Endometrial microvascular endothelial cells (primary cell): ENCODE results near the gene PBX3. TPM values are rescaled to one million over a fixed set of nuclear protein-coding genes. Genes with fewer than 3 reads are reported as not detected.

ENCODE experiments used
- in situ Hi-C: cut with HindIII; loops from 2 replicates; pipeline ENCODE4 v1.10.0; 2017; ENCODE audit warnings: low sequenced_read_pairs, low pct_unique_long_range_greater_than_20kb; ENCODE audit errors: inconsistent ontology term
- total RNA-seq: library from RNA; depleted of rRNA; stranded (reverse); fragments of >200 nt; gene quantifications from one replicate; pipeline ENCODE4 v1.2.3, GENCODE V29; 2015; ENCODE audit errors: inconsistent ontology term

The PBX3 gene
- total RNA-seq, 1 donor from 2014 or later = 18.5 TPM

DNA sequence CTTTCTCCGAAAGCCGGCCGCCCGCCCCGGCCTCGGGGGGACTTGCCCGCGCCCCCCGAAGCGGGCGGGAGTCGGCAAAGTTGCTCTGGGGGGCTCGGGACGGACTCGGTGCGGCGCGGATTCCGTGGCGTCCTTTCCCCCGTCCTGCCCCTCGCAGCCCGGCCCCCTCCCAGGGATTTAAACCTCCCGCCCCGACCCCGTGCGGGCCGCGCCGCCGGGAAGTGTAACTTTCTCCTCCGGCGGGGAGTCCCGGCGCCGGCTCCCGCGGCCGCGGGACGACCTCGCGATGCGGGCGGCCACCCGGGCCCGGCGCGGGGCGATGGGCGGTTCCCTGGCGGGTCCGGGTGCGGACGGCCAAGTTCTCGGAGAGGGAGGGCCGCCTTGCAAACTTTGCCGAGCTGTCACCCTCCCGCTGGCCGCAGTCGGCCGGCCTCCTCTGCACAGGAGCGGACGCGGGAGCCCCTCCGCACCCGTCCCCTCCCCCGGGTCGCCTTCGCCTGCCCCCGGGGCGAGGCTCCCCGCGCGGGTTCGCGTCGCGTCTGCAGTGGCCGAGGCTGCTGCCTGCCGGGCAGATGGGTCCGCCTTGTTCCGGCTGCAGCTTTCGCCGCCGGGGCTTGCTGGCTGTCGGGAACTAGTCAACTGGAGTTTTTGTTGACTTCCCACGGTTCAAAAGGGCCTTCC lies 732 bp downstream of the PBX3 start:
- in situ Hi-C loops = no loop called here

DNA sequence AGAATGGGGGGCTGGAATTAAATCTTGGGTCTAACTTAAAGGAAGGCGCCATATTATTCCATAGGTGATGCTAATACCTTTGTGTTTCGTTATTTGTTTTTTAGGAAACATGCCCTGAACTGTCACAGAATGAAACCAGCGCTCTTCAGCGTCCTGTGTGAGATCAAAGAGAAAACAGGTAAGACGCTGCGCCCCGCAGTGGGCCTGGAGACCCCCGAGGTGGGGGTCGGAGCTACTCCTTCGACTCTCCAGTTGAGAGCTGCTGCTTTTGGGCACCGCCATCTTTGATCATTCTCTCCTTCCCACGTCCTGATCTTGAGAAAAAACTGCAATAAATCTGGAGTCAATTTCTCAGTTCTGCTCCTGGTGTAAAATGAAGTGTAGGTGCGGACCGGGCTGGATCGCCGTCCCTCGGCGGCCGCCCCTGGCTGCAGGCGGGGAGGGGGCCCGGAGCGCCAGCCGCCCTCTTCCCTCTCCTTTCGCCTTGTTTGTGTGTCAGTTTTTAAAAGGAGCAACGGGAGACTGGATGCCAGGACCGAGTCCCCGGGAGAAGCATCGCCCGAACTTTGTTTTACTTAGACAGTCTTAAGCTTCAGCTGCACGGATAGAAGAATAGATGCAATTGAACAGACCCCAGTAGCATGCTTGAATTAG lies 1.4 kb downstream of the PBX3 start:
- in situ Hi-C loops = no loop called here

DNA sequence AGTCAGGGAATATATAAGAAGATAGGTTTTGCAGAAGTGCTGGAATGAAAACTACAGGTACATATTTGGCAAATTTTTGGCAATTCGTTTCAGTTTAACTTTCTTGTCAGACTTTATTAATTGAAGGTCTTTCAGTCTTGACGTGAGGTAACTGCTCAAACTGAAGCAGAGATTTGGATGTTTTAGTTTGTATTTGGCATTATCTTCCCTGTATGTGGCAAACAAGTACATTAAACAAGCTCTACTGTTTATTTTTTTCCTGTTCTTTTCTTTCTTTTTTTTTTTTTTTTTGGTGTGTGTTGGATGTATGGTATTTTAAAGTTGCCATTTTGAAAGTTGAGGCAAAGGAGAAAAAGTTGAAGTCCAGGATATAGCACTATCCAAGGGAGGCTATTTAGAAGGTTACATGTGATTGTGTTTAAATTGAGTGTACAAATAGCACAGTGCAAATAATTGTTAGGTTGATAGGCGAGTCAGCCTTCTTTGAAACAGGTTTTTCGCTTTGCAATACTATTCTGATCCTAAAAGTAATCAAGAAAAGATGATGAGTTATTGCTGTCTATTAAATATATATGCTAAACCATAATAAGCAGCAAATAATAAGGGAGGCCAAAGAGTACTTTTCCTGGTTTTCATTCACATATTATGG lies 2.2 kb downstream of the PBX3 start:
- in situ Hi-C loops = no loop called here

DNA sequence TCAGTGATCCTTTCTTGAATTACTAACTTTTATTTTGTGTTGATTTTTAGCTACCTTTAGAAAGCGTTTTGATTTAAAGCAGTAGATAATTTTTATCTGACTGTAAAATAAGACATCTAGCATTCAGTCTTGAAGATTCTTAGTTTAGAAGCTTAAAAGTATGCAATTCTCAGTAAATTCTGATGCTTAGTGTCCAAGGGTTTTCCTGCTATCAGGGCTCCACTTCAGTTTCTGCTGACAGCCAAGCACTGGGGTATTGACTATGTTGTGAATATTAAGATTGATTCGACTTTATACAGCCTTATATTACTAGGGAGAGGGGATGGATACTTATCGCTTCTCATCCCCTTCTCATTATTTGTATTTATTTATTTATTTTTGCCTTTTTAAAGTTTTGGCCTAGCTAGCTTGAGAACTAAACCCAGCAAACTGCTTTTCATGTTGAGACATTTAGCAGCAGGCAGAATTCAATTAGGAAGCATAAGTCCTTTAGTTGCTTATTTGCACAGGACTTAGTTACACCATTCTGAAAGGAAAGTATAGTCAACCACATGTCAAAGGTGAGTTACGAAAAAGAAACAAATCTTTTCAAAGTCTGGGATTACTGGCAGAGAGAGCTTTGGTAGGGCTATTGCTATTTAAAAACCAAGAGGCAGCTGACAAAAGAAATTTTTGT lies 2.9 kb downstream of the PBX3 start:
- in situ Hi-C loops = no loop called here

DNA sequence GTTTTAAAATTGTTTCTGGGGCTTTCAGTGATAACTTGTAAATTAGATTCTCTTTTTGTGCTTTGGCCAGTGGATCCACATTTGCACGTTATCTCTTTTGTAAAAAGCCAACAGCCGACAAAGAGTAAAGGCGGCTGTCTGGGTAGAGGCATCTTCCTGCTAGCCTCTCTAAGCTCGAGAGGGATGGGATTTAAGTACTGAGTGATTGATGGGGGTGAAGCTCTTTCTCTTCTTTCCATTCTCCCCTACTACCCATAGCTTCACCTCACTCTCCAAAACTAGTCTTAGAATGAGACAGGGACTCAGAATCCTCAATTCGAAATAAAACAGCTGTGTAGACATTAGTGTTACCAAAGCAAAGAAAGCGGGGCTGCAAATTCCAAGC lies 3.4 kb downstream of the PBX3 start:
- in situ Hi-C loops = no loop called here

DNA sequence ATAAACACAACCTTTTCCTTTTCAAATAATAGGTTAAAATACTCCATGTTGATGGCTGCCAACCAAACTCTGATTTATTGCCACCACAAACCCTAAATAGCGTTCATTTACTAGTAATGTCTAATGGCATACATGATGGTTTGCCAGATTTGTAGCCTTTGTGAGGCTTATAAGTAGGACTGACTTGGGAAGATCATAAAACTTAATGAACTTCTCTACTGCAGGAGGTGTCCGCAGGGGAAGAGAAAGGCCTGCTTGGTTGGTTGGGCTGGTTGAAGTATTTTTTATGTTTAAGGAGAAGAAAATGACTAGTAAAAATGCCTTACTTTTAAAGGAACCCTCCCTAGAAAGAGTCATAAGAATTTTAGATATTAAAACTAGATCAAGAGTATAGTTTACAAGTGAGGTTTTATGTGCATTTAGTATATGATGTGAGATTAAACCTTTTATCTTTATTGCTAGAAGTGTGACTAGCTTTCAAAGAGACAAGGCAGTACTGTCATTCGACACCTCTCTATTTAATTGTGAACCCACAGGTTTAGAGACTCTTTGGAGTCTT lies 5.0 kb downstream of the PBX3 start:
- in situ Hi-C loops = no loop called here

DNA sequence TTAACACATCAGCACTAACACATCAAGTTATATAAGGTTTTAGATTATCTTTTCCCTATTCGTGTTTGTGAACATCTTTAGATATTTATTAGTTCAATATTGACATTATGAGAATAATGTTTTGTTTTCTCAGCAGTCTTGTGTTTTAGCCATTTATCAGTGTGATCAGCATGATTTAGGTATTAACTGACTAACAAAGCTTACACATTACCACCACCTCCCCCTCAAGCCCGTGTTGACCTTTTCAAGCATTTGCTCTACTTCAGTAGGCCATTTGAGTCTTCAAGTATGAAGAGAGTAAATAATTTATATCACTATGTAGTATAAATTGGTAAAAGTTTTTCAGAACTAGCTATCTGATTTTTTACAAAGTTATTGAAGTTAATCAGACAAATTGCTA lies 6.9 kb downstream of the PBX3 start:
- in situ Hi-C loops = no loop called here

DNA sequence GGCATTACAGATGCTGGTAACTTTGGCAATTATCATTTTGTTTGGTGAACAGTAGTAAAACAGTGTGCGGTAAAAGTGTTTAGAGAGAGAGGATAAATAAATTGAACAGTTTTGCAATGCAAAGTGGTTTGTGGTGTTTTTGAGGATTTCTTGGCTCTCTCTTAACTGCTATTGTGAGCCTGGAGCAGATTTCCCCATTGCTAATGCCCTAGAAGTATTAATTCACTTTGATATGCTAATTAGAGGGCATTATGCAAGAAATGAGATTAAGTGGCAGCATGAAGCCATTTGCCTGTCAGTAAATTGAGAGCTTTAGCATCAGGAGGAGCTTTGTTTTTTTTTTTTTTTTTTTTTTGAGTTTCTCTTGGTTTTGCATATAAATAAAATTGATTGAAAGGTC lies 8.2 kb downstream of the PBX3 start:
- in situ Hi-C loops = no loop called here

DNA sequence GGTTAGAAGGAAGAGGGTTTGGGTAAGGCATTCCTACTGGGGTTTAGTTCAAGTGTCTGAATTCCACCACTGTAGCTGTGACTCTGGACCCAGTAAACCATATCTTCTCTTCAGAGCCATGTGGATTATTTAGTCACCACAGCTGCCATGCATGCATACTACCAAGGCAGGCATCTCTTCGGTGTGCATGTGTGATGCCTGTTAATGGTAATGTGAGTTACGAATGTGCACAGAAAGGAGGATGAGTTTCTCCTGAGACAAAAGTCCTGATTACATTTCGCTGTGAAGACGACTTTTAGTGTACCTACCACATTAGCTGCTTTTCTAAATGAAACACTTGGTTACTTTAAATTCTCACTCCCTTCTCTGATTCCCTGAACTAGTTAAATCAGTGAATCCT lies 9.3 kb downstream of the PBX3 start:
- in situ Hi-C loops = no loop called here

DNA sequence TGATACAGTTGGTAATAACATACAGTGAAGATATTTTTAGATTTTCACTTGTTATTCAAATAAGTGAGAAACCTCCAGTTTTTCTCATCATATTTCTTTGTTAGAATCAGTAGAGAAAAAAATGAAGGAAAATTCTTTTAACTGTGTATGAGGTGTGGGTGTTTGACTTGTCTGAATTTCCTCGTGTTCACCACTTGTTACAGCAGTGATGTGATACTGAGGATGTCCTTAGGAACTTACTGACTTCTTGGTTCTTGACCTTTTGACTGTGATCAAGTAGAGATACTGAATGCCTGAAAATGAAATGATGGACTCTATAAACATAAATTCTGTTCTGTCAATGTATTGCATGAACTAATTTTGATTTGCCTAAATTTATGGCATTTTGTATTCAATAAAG lies 10.7 kb downstream of the PBX3 start:
- in situ Hi-C loops = no loop called here

DNA sequence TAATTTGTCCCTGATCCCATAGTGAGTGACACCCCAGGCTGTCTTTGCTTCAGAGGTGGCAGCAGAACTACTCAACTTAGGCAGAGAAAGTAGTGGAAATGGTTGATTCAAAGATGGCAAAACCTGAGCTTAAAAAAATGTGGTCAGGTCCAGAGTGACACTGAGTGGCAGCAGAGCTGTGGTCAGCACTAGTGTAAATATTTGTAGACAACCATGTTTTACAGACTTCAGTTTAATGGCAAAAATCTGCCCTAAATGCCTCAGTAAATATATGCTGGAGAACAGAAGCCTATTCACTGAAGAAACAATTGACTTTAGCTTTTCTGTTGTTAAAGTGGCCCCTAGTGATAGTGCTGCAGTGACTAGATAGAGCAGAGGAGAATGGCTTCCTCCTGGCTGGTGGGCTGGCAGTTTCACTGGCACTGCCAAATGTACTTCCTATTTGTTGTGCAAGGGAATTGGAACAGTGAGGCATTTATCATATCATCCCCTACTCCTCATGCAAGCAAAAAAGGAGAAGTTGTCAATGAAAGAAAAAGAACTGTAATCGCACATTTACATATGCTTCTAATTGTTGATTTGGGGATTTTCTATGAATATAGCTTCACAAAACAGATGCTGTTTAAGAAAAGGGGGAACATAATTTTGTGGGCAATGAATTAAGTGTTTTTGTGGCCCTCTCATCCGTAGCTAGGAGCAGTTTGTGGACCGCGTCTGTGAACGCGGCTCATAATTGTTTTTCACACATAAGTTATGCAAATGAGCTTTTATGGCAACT lies 12.0 kb downstream of the PBX3 start:
- in situ Hi-C loops = no loop called here

DNA sequence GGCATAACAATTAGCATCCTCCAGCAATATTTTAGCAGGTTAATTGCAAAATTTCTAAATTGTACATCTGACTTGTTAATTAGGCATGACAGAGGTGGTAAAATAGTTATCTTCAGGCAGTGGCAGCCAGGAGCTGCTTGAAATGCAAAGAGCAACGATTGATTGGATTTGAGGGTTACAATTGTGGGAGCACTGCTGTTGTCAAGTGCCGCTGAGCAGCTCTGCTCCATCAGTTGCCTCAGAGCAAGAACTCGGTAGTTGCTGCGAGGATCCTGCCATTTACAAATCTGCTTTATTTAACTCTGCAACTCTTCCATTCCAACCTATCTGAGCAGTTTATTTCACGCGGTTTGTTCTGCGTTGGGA lies 12.6 kb downstream of the PBX3 start:
- in situ Hi-C loops = no loop called here

DNA sequence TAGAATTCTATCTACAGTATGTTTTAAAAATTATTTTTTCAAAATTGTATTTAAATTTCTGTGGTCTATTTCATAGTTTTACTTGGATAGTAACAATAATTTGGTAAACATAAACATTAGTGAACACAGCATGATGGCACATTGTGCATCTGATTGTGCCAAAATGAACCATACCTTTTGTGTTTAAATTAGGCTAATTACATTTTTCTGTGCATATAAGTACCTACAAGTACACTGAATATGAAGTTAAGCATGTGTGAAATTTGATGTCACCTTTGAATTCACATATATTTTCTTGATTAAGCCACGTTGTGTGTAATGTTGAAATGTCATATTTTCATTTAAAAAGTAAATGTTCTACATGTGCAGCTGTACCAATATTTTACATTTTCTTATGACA lies 13.4 kb downstream of the PBX3 start:
- in situ Hi-C loops = no loop called here

DNA sequence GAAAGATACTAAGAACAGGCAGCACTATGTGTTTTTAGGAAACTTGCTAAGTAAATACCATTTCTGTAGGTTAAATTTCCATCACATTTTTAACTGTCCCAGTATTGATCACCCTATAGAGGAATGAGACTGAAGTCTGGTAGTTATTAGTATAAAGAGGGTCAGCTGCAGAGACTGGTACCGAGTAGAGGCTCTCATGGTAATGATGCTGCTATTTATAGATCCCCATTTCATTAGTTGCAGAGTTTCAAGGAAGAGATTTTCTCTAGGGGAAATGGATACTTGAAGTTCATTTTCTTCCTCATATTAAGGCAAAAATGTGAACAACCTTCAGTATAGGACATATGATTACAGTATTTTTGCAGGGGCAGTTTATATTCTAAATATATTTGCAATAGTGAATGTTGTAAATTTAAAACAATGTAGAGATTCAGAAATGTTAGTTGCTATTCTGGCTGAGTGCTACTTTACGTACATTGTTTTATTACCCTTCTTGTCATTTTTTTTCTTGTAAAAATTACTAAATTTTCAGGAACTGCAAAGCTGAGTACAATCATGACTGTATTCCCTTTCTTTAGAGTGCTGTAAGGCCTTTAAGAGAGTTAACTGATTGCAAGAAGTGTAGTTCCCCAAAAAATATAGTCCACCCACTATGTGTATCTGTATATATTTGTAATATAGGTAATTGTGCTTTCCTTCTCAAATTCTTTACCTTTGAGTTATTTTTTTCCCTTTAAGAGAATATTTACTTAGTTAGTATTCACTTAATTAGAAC lies 14.7 kb downstream of the PBX3 start:
- in situ Hi-C loops = no loop called here

DNA sequence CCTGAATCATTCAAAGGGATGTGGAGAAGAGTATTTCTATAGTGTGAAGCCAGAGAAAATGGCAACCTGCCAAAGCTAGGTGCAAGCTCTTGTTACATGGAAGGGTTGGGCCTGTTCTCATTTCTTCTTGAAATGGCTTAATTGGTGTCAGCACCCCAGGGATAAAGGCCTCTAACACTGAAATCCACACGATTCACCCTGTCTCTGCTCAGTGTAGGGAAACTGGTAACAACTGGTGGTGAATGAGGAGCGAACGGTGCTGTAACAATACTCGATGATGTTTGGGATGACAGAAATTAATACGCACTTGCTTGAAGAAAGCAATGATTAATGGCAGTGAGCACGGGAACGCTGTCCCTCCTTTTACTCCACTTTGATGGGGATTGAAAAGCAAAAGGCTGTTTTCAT lies 16.2 kb downstream of the PBX3 start:
- in situ Hi-C loops = no loop called here

DNA sequence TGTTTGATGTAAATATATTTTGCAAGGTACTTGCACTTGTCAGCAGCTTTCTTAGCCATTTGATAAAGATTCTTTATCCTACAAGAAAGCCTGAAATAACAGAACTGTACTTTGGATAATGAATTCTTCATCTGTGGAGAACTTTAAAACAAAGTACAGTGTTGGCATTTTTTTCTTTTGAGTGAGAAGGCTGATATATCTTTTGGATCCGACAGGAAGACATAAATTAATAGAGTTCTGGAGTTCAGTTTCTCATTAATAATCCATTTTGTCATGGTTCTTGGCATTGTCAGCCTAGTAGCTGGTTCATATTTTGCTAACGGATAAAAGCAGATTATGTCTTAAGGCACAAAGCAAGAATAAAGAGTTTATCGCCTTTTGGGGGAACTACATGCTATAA lies 17.0 kb downstream of the PBX3 start:
- in situ Hi-C loops = no loop called here

DNA sequence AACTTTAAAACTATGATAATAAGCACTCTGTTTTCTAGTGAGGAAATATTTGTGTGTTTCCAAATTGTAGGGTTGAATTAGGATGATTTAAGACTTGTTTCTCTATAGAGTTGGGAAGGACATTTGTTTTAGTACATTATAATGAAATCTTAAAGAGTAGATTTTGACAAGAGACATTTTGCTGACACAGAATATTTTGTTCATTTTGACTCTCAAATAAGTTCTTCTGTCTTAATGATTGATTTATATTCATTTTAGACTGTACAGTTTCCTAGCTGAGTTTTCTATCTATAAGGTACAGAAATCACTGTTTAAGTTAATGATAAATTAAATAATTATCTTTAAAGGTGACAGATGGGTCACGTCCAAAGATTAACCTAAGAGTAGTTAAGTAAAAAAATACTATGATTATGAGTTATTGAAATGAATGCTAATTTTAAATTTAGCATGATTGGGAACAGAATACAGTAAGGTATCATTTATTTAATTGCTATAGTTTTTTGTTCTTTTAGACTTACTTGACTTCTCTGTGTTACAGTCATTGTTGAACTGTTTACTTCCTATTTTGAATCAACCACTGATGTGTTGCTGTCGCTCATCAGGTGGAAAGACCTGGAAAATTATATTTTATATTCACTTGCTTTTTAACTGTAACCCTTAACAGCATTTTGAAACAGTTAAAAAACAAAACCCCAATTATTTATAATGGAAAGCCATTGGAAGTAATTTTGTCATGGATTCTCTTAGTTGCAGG lies 19.5 kb downstream of the PBX3 start:
- in situ Hi-C loops = no loop called here

DNA sequence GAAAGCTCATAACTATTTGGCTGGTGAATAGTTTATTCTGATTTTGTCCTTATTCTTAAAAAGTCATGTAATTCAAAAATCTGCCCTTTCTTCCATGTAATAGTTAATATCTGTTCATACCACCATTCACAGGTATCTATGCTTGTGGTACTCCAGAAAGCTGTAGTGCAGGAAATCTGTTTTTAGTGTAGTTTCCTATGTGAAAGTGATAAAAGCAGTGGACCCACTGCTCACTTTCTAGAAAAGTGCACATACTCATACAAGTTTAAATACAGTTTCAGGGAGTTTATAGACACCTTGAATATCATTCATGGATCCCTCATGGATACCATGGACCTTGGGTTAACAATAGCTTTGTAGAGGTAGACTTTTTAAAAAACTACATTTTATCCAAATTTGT lies 20.2 kb downstream of the PBX3 start:
- in situ Hi-C loops = no loop called here
